Activated CD8-positive, alpha-beta T cell treated with anti-CD3 and anti-CD28 coated beads for 36 hours (primary cell): Measurements from ENCODE around the gene RPRD1B. TPM values are rescaled to one million over a fixed set of nuclear protein-coding genes. Genes with fewer than 3 reads are reported as not detected.

Source experiments
- ATAC-seq: fragments of 200-7000 bp; cut with Tn5 transposase; one replicate; pipeline ENCODE4 v1.10.0; 2021; ENCODE audit warnings: mild to moderate bottlenecking, moderate library complexity
- CTCF ChIA-PET: fragments of 350-600 bp; sonication (Branson Sonifier 250); formaldehyde crosslinking; loops from one replicate; lab custom pipeline; 2021; ENCODE audit warnings: antibody characterized with exemption; lab: Charles Lee
- POLR2A ChIA-PET: fragments of 350-600 bp; sonication (Branson Sonifier 250); formaldehyde crosslinking; loops from one replicate; lab custom pipeline; 2021; ENCODE audit warnings: antibody characterized with exemption; lab: Charles Lee
- DNase-seq: peaks from one replicate; pipeline ENCODE4 v3.0.0-alpha.2; 2020
- H3K27ac Mint-ChIP-seq: one replicate; pipeline ENCODE4 v1.8.0; 2021; ENCODE audit warnings: mild to moderate bottlenecking, mixed read lengths
- H3K27me3 Mint-ChIP-seq: one replicate; pipeline ENCODE4 v1.8.0; 2021; ENCODE audit warnings: mixed read lengths
- H3K36me3 Mint-ChIP-seq: one replicate; pipeline ENCODE4 v1.8.0; 2021; ENCODE audit warnings: low read depth, mixed read lengths
- H3K4me1 Mint-ChIP-seq: one replicate; pipeline ENCODE4 v1.8.0; 2021; ENCODE audit warnings: low read depth, mixed read lengths
- H3K4me3 Mint-ChIP-seq: one replicate; pipeline ENCODE4 v1.8.0; 2021; ENCODE audit warnings: mild to moderate bottlenecking, moderate library complexity, mixed read lengths
- H3K9me3 Mint-ChIP-seq: one replicate; pipeline ENCODE4 v1.8.0; 2021; ENCODE audit warnings: mixed read lengths
- CTCF ChIP-seq: fragments of 200-600 bp; IDR thresholded peaks from one replicate; pipeline ENCODE4 v1.8.0; 2022; ENCODE audit warnings: antibody characterized with exemption, mild to moderate bottlenecking
- intact Hi-C: fragments of 100-400 bp; cut with micrococcal nuclease; formaldehyde crosslinking; loops from one replicate; pipeline ENCODE4 v1.10.0; 2022
- total RNA-seq, 2 experiments: library from RNA; stranded (reverse); gene quantifications; one replicate each; pipeline ENCODE4 v1.2.3, GENCODE V29; 2021

The RPRD1B gene
- total RNA-seq, 2 experiments from 2014 or later: 29.1 to 29.3 TPM

DNA sequence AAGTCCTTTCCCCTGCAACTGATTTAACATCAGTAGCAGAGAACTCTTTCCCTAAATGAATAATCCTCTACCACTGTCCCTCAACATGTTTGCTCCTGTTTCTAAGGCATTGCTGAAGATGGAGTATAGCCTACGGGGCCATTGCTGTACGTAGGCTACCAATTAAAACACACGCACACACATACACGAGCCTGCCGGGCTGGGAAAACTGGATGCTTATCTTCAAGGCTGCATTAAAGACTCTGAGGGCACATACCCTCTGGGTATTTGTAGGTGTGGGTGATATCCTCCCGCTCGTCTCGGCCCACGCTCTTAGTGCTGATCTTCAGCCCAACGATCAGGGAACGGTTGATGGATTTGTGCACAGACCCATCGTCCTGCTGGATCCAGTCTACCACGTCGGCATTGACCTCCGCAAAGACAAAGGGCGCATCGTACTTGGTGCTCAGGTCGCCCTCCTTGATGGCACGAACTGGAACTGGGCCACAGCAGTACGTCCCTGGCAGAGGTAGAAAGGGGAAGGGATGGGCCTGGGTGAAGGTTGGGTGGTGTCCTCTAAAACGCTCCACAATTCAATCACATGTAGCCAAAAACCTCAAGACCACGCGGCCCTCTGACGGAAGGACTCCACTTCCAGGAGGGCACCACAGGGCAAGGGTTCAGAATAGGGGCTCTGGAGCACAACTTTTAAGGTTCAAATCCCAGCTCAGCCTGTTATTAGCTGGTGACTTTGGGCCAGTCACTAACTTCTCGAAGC lies 105.8 kb downstream of the RPRD1B start:
- POLR2A ChIA-PET: no interaction called here
- H3K36me3 Mint-ChIP-seq: no peaks in the 10 kb centered on the region
- peaks cover 6% of the 10 kb centered on the region for H3K4me1 Mint-ChIP-seq
- CTCF ChIA-PET: no interaction called here
- intact Hi-C loops: no loop called here
- TF ChIP-seq CTCF: no peak
- DNase-seq (no peak), ATAC-seq (no peak)
- H3K27me3 Mint-ChIP-seq: no peaks in the 10 kb centered on the region
- no peak overlapping the region for H3K4me3 Mint-ChIP-seq
- no peak overlapping the region for H3K27ac Mint-ChIP-seq
- H3K9me3 Mint-ChIP-seq: no peaks in the 10 kb centered on the region

DNA sequence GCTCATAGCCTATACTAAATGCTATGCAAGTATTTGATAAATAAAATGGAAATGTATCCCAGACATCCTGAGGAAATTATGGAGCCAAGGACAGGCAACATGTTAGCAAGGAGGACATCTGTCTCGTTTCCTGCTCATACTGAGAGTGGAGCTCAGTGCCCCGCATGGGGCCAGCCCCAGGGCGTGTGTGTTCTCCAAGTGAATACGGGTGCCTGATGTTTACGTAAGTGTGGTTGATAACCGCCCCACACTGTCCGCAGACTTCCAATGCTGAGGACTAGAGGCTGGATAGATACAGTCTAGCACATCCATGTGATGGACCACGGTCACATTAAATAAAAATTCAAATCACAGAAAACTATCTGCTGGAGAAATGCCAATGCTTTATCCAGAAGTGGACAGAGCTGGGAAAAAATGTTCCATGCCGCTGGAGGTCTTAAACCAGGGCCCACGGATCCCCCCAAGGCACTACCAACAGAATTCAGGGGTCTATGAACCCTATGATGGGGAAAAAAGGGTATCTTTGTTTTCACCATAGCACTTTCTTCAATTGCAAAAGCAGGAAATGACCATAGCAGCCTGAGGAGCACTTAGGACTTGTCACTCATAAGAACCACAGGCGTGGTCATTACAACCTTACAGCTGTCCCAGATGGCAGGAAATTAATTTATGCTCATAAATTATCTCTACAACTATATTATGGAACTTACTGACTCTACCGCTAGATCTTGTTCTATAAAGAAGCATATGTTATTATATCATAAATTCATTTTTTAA lies 106.6 kb downstream of the RPRD1B start:
- ATAC-seq: no peak
- CTCF ChIA-PET: no interaction called here
- H3K27ac Mint-ChIP-seq: no peak overlapping the region
- H3K4me3 Mint-ChIP-seq: no peak overlapping the region
- intact Hi-C loops: no loop called here
- H3K4me1 Mint-ChIP-seq: no peaks in the 10 kb centered on the region
- H3K36me3 Mint-ChIP-seq: no peaks in the 10 kb centered on the region
- TF ChIP-seq CTCF: no peak
- no peak for DNase-seq
- no peaks in the 10 kb centered on the region for H3K27me3 Mint-ChIP-seq
- POLR2A ChIA-PET: no interaction called here
- no peaks in the 10 kb centered on the region for H3K9me3 Mint-ChIP-seq

DNA sequence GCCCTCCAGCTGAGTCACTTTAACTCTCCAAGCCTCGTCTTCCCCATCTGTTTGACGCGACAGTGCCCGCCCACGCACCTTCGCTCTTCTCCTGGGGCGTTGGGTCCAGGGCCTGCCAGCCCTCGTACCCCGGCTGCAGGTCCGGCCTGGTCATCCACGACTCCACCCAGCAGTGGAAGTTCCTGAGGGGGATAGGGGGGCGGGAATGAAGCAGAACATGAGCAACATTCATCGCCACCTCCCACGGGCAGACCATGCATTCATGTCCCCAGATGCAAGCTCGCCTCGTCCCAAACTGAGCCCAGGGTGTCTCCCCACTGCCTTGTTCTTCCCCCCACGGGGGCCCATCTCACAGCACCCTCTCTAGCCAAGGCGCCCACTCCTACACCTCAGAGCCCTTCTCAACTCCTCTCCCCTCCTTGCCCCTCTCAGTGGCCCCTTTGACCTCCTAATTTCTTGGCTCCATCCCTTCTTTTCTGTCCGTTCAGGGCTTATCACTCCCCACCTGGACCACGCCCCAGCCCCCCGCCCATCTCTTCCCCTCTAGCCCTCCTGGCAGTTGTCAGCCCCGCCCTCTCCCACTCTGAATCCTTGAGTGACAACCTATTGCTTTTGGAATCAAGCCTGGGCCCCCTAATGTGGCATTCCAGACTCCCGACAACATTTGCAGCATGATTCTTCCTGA lies 107.8 kb downstream of the RPRD1B start:
- no peak overlapping the region for H3K4me3 Mint-ChIP-seq
- intact Hi-C loops: no loop called here
- no peak overlapping the region for H3K27ac Mint-ChIP-seq
- H3K4me1 Mint-ChIP-seq: no peaks in the 10 kb centered on the region
- no peaks in the 10 kb centered on the region for H3K36me3 Mint-ChIP-seq
- no peak for TF ChIP-seq CTCF
- CTCF ChIA-PET: no interaction called here
- H3K27me3 Mint-ChIP-seq: no peaks in the 10 kb centered on the region
- no peaks in the 10 kb centered on the region for H3K9me3 Mint-ChIP-seq
- DNase-seq (no peak), ATAC-seq (no peak)
- POLR2A ChIA-PET: no interaction called here

Other genes with a start within 250 kb of the RPRD1B start
- gene VSTM2L, start 130.6 kb upstream of the RPRD1B start, total RNA-seq: not detected
- 10 to 100 TPM; 34.1 to 39.7 TPM for gene TTI1, start 290 bp upstream of the RPRD1B start, total RNA-seq
- not detected for gene TGM2, start 131.5 kb downstream of the RPRD1B start, total RNA-seq
- not detected for gene KIAA1755, start 227.0 kb downstream of the RPRD1B start, total RNA-seq